Hematopoietic multipotent progenitor cell treated with erythropoietin and hydrocortisone succinate and interleukin-3 and kit ligand, for 4 days (in vitro differentiated cells): ENCODE data around the gene PGAM1.

Experiments
- DNase-seq: peaks from one replicate; pipeline ENCODE4 v3.0.0-alpha.2; 2015

PGAM1 gene

DNA sequence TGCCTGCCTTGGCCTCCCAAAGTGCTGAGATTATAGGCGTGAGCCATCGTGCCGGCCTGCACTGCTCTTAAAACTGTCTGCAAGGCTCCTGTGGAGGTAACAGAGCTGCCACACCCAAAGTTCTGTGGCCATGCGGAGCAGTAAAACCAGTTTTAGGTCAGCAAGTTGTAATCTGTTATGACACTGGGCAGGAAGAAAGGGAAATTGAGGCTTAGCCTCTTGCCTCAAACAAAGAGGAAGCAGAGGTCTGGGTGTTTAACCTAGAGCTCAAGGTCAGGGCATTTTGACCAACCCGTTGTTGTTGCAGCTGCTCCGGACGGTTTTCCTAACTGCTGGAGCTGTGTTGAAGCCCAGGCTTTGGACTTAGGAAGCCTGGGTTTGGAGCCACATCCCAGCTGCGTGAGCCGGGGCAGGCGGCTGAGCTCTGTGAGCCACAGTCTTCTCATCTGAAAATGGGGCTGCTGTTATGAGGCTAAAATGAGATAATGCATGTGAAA, 17.4 kb upstream of the PGAM1 start:
- DNase-seq: no peak

GRCh38 chr10:97411406-97411805, 14.6 kb upstream of the PGAM1 start:
- DNase-seq: peak; percentile 54

DNA sequence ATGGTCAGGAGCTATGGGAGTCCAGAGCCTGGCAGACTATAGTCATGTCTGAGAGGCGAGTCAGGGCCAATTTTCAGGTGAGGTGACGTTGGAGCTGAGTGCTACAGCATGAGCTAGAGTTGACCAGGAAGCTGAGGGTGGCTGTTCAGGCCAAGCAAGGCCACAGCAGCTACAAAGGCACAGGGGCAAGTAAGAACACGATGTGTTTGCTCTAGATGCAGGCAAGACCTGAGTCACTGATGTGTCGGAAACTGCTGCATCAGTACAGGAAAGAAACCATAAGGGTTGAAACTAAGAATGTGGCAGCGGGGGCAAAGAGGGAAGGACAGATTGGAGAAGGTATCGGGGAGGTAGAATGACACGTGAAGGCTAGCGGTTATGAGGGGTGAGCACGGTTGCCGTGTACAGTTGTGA, 13.1 kb upstream of the PGAM1 start:
- no peak for DNase-seq

DNA sequence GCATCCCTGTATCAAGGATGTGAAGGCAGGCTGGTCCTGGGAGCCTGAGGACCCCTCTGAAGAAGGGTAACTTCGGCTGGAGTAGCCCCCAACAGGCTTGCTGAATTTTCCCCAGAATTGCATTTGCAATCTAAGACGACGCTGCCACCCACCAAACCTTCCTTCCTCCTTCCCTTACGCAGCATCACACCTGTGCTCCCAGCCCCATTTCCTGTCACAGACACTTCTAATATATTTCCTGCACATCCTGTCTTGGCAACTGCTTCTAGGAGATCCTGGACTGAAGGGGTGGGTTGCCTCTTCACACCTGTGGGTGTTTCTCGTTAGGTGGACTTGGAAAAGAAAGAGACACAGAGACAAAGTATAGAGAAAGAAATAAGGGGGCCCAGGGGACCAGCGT, 9.4 kb upstream of the PGAM1 start:
- DNase-seq: no peak

DNA sequence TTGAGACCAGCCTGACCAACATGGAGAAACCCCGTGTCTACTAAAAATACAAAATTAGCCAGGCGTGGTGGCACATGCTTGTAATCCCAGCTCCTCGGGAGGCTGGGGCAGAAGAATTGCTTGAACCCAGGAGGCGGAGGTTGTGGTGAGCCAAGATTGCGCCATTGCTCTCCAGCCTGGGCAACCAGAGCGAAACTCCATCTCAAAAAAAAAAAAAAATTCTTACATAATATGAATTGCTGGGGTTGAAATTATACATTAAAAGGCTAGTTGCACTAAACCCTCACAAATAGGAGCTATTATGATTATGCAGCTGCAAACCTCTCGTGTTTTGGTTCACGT, 2.3 kb upstream of the PGAM1 start:
- peak; percentile 48 for DNase-seq

GRCh38 chr10:97426776-97427570, 982 bp downstream of the PGAM1 start:
- peak; percentile 42 for DNase-seq

- DNase-seq: peak; percentile 32
These were observed 1.7 kb downstream of the PGAM1 start for GRCh38 chr10:97427571-97428179.

GRCh38 chr10:97428572-97428981, 2.6 kb downstream of the PGAM1 start:
- DNase-seq: peak; percentile 30

DNA sequence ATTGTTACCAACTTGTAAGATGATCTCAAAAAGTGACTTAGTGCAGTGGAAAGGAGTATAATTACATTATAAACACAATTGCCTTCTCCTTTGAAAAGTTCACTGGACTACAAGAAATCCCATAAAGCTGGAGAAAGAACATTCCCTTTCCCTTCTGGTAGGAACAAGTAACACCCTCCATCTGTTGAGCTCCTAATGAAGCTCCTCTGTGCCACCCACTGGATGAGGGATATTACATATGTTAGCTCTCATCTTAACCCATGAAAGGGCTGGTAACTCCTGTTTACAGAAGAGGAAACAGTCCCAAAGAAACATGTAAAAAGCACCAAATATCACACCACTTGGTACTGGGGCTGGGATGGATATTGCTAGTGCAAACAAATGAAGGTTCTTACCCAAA, 8.1 kb downstream of the PGAM1 start:
- DNase-seq: peak; percentile 28

DNA sequence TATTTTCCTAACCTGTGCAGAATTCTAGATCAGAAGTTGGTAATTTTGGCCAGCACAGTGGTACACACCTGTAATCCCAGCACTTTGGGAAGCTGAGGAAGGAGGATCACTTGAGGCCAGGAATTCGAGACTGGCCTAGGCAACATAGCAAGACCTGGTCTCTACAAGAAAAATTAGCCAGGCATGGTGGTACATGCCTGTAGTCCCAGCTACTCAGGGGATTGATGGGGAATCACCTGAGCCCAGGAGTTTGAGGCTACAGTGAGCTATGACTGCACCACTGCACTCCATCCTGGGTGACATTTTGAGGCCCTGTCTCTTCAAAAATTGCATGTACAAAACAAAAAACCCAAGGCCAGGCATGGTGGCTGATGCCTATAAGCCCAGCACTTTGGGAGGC, 8.6 kb downstream of the PGAM1 start:
- no peak for DNase-seq

GRCh38 chr10:97435211-97435610, 9.2 kb downstream of the PGAM1 start:
- DNase-seq: no peak

- DNase-seq: no peak
These were observed 16.3 kb downstream of the PGAM1 start for GRCh38 chr10:97442277-97442676.

DNA sequence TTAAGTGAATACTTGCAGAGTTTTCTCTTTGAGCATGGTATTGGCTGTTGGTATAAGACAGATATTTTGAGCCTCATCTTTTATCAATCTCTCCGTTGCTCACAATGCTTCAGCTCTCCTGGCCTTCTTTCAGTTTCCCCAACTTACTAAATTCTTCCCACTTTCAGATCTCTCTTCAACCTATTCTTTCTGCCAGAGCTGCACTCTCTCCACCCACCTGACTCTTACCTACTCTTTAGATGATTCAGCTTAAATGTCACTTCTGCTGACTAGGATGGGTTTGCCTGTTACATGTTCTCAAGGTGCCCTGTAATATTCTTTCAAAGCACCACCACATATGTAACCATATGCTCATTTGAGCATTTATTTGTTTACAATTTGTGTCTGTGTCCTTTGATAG, 18.2 kb downstream of the PGAM1 start:
- no peak for DNase-seq

DNA sequence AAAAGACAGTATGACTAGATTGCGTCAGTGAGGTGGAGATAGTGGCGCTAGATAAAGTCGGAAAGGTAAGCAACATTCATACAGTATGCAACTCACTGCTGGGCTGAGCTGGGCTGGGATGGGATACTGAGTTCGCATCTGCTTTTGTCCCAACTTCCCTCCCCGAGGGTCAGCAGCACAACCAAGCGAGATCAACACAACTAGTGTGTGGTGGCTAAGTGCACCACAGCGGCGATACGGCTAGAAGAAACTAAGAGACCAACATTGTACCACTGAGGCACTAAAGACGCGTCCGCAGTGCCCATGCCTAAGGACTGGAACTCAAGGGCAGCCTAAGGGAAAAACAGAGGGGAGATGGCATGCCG, 19.3 kb downstream of the PGAM1 start:
- no peak for DNase-seq

- DNase-seq: peak; percentile 98
These were observed 20.0 kb downstream of the PGAM1 start, which contains the start of the genes EXOSC1 and ZDHHC16 for GRCh38 chr10:97445722-97446639. TSS of gene EXOSC1 (minus strand) at chr10:97446006. CDS start at chr10:97445985, 21 bp downstream. TSS of gene ZDHHC16 (plus strand) at chr10:97446175. CDS start at chr10:97451676, 5,501 bp downstream.

DNA sequence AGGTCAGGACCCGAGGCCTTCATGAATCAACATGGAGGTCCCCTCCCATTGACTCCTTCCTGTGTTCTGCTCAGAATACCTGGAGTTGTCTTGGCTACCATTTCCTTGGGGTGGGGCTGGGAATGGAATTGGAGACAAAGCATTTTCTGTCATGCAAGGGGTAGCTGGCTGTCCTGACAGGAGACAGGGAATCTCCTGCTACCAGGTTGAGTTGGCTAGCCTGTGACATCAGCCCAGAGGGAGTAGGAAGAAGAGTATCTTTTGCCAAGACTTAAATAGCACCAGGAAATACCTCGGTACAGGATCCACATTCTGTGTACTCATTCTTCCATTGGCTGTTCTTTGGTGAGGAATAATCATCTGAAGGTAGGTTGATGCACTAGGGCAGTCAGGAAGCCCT, 24.8 kb downstream of the PGAM1 start:
- DNase-seq: no peak

- no peak for DNase-seq
These were observed 25.6 kb downstream of the PGAM1 start for GRCh38 chr10:97451605-97452004.

DNA sequence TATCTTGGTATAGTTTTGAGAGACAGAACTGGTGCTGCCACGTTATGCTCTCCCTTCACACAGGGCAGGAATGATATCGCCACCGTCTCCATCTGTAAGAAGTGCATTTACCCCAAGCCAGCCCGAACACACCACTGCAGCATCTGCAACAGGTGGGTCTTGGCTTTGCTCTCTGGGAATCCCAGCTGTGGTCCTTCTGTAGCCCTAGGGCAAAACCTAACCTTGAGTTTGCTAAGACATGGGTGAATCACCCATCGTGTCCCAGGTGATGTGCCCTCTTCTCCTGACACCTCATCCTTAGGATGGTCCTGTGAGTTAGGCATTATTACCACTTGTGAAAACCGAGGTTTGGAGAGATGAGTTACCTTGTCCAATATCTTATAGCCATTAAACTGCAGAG, 26.4 kb downstream of the PGAM1 start:
- DNase-seq: no peak

GRCh38 chr10:97454330-97455036, 28.5 kb downstream of the PGAM1 start:
- peak; percentile 47 for DNase-seq

DNA sequence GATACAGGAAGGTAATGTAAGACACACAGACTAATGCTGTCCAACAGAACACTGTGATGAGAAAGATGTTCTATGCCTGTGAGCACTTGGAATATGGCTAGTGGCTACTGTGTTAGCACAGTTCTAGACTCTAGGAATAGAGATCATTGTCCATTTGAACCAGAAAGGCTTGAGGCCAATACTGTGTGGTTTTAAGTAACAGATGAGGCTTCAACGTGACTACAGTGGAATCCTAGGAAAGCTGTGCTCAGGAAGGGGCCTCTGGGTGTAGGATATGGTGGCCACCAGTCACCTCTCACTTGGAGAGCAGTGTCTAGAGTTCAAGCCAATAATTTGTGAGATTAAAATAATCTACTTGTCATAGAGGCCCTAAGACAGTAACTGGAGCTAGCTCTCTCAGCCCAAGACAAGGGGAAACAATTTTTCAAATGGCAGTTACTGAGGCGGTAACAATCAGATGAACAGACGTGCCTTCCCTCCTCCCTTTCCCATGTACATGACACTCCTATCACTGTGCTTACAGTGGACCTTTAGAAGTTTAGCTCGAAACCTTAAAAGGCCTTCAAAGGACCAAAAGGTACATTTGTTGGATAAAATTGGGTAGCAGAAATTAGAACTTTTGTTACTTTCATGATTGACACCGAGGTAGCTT, 30.2 kb downstream of the PGAM1 start:
- no peak for DNase-seq

GRCh38 chr10:97456686-97457065, 30.7 kb downstream of the PGAM1 start:
- no peak for DNase-seq

DNA sequence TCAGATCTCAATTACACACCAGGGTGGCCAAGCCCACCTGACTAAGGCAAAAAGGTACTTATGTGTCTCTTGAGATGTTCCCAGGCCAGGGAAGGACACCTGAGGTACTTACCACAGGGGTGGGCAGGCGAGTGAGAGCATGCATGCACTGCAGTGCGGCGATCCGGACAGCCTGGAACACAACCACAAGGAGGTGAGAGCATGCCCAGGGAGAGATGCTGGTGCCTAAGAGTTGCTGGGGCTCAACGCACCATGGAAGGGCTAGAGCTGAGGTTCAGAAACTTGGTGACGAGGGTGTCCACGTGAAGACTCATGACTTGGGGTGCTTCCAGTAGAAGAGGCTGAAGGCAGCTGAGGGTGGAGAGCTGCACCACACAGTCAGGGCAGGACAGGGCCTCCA, 33.1 kb downstream of the PGAM1 start:
- no peak for DNase-seq
